B cell (primary cell): ENCODE results near the gene UBE2J2. TPM values are rescaled to one million over a fixed set of nuclear protein-coding genes. Genes with fewer than 3 reads are reported as not detected.

ENCODE experiments used
- ATAC-seq: fragments of 200-7000 bp; cut with Tn5 transposase; one replicate; pipeline ENCODE4 v1.10.0; 2021; ENCODE audit warnings: low read depth, mild to moderate bottlenecking, moderate number of reproducible peaks, moderate library complexity
- CTCF ChIA-PET: fragments of 350-600 bp; sonication (Branson Sonifier 250); formaldehyde crosslinking; loops from one replicate; lab custom pipeline; 2021; ENCODE audit warnings: antibody characterized with exemption, inconsistent platforms; lab: Charles Lee
- POLR2A ChIA-PET: fragments of 350-600 bp; sonication (Branson Sonifier 250); formaldehyde crosslinking; loops from one replicate; lab custom pipeline; 2021; ENCODE audit warnings: antibody characterized with exemption; lab: Charles Lee
- DNase-seq: peaks from one replicate; pipeline ENCODE4 v3.0.0; 2013
- H2AFZ ChIP-seq: 2 replicates; pipeline ENCODE4 v1.6.1; 2012; ENCODE audit warnings: mild to moderate bottlenecking, low read depth, low read length; ENCODE audit not compliant: insufficient read depth, poor library complexity, severe bottlenecking
- H3K27ac ChIP-seq, 2 donors: 1 replicate in 1 of 2; 2 replicates in 1 of 2; pipeline ENCODE4 v1.5.1; 2012 to 2013; ENCODE audit warnings: low read length in 2 of 2, mild to moderate bottlenecking in 2 of 2, moderate library complexity in 1 of 2
- H3K27me3 ChIP-seq, 4 experiments: fragments of 200-600 bp in 1 of 4; sonication (generic) in 1 of 4; replicated peaks in 1 of 4; 1 replicate in 2 of 4; 2 replicates in 2 of 4; pipeline versions ENCODE4 v1.6.1 to v1.7.0; 2013 to 2016; ENCODE audit warnings: low read length in 3 of 4, mild to moderate bottlenecking in 2 of 4, mixed read lengths in 1 of 4, moderate library complexity in 1 of 4; ENCODE audit not compliant: insufficient read depth in 4 of 4, control insufficient read depth in 3 of 4; ENCODE audit errors: control extremely low read depth in 1 of 4
- H3K36me3 ChIP-seq, 2 experiments: replicated peaks in 1 of 2; 1 replicate in 1 of 2; 2 replicates in 1 of 2; pipeline versions ENCODE4 v1.6.1 to v1.7.1; 2013; ENCODE audit warnings: low read length in 1 of 2; ENCODE audit not compliant: insufficient read depth in 2 of 2, control insufficient read depth in 1 of 2; ENCODE audit errors: control extremely low read depth in 1 of 2, extremely low read depth in 1 of 2
- H3K4me1 ChIP-seq, 2 donors: fragments of 200-600 bp in 1 of 2; sonication (generic) in 1 of 2; 1 replicate in 1 of 2; 2 replicates in 1 of 2; pipeline versions ENCODE4 v1.5.1 to v1.6.1; 2013 to 2017; ENCODE audit warnings: low read length in 2 of 2; ENCODE audit not compliant: control insufficient read depth in 2 of 2, insufficient read depth in 2 of 2
- H3K4me2 ChIP-seq: replicated peaks from 2 replicates; pipeline ENCODE3; 2012; ENCODE audit warnings: mild to moderate bottlenecking, low read depth, low read length; ENCODE audit not compliant: poor library complexity, severe bottlenecking
- H3K4me3 ChIP-seq, 5 experiments: fragments of 200-600 bp in 1 of 5; sonication (generic) in 1 of 5; 1 replicate in 3 of 5; 2 replicates in 2 of 5; pipeline versions ENCODE4 v1.5.1 to v1.7.0; 2011 to 2016; ENCODE audit warnings: low read length in 4 of 5, mild to moderate bottlenecking in 4 of 5, low read depth in 2 of 5, control low read depth in 1 of 5, moderate library complexity in 1 of 5; ENCODE audit not compliant: insufficient read depth in 1 of 5; ENCODE audit errors: control extremely low read depth in 1 of 5, extremely low read depth in 1 of 5
- H3K79me2 ChIP-seq: fragments of 200-600 bp; sonication (generic); one replicate; pipeline ENCODE4 v1.6.0; 2016; ENCODE audit warnings: low read length; ENCODE audit not compliant: control insufficient read depth, insufficient read depth
- H3K9ac ChIP-seq: fragments of 200-600 bp; sonication (generic); 2 replicates; pipeline ENCODE4 v1.6.1; 2017; ENCODE audit warnings: mild to moderate bottlenecking, low read length, moderate library complexity
- H3K9me3 ChIP-seq, 3 donors: one replicate each; pipeline versions ENCODE4 v1.6.1 to v1.7.1; 2013; ENCODE audit warnings: low read length in 2 of 3; ENCODE audit not compliant: control insufficient read depth in 2 of 3, insufficient read depth in 1 of 3; ENCODE audit errors: control extremely low read depth in 1 of 3
- H4K20me1 ChIP-seq: 2 replicates; pipeline ENCODE4 v1.6.0; 2012; ENCODE audit warnings: mild to moderate bottlenecking, low read length; ENCODE audit not compliant: insufficient read depth, control insufficient read depth, poor library complexity, severe bottlenecking
- H3K27ac Mint-ChIP-seq: one replicate; pipeline ENCODE4 v1.8.0; 2021; ENCODE audit warnings: mixed read lengths
- H3K27me3 Mint-ChIP-seq: one replicate; pipeline ENCODE4 v1.8.0; 2021; ENCODE audit warnings: mixed read lengths
- H3K4me1 Mint-ChIP-seq: one replicate; pipeline ENCODE4 v1.8.0; 2021; ENCODE audit warnings: mixed read lengths
- H3K4me3 Mint-ChIP-seq: one replicate; pipeline ENCODE4 v1.8.0; 2021; ENCODE audit warnings: mixed read lengths
- H3K9me3 Mint-ChIP-seq: one replicate; pipeline ENCODE4 v1.8.0; 2022; ENCODE audit warnings: mixed read lengths; ENCODE audit not compliant: insufficient read depth
- EZH2 ChIP-seq: IDR thresholded peaks from 2 replicates; pipeline ENCODE4 v1.6.1; 2012; ENCODE audit warnings: borderline replicate concordance, low read depth, mild to moderate bottlenecking, moderate library complexity, low read length; ENCODE audit not compliant: insufficient read depth, poor library complexity, severe bottlenecking
- WGBS: methylation state at CpG from one replicate; pipeline ENCODE4 v1.1.5; 2013; ENCODE audit warnings: missing lambda C conversion rate; ENCODE audit not compliant: insufficient coverage; 5-methylcytosine and 5-hydroxymethylcytosine counted together
- intact Hi-C: fragments of 100-400 bp; cut with micrococcal nuclease; formaldehyde crosslinking; loops from one replicate; pipeline ENCODE4 v1.10.0; 2022
- polyA plus RNA-seq: library from polyadenylated mRNA; depleted of rRNA; stranded (reverse); fragments of >200 nt; gene quantifications from 2 replicates; pipeline ENCODE4 v1.2.3, GENCODE V29; 2012
- total RNA-seq, 2 donors: library from RNA; stranded (reverse); fragments of 120-200 nt in 1 of 2; gene quantifications; 1 replicate in 1 of 2; 2 replicates in 1 of 2; pipeline versions ENCODE4 v1.2.3 to v1.2.4, GENCODE V29; 2013 to 2022
- TF ChIP-seq, protein P1 (sequence below): fragments of 200-600 bp; IDR thresholded peaks from one replicate; pipeline ENCODE4 v1.8.0; 2022; ENCODE audit warnings: antibody characterized with exemption, mild to moderate bottlenecking

The UBE2J2 gene
- total and polyA plus RNA-seq, 2 donors (not counting 1 experiment from before 2014, with no cell fraction given) = 40.1 to 115 TPM

GRCh38 chr1:1206966-1207531 is 66.6 kb downstream of the UBE2J2 start:
- H3K9me3 Mint-ChIP-seq = no peaks in the 10 kb centered on the region

More at GRCh38 chr1:1206966-1207531, 66.6 kb downstream of the UBE2J2 start:
- Histone ChIP-seq H2AFZ (no peak overlapping the region), H3K4me1 (peaks cover 47 to 56% of the 10 kb centered on the region in 2 donors), H3K36me3 (no peaks in the 10 kb centered on the region), H3K4me2 (peak overlapping the region; percentile 97), H3K79me2 (no peaks in the 10 kb centered on the region), H3K4me3 (peak overlapping the region in 3 of 5 experiments; percentile 50 to 61 (median 50)), H3K9me3 (peaks cover 0 to 19% (median 0%) of the 10 kb centered on the region in 3 donors), H3K27ac (no peak overlapping the region), H4K20me1 (no peaks in the 10 kb centered on the region), H3K27me3 (peaks cover 0 to 45% (median 14%) of the 10 kb centered on the region in 4 experiments), H3K9ac (peak overlapping the region; percentile 64)
- CTCF ChIA-PET = interaction anchor here (0.7 to 4.9 kb wide), 5 partner anchors 37 to 85 kb away, joined by 3 to 39 read pairs (median 3); no protein-coding TSS in a partner anchor
- intact Hi-C loops = loop anchor here (5.0 to 10.0 kb wide), 2 partner anchors 50 to 172 kb away; no protein-coding TSS in a partner anchor
- no peak for DNase-seq
- no peak overlapping the region for H3K27ac Mint-ChIP-seq
- 44% methylated on average over 17 of the region's 19 CpGs for WGBS
- POLR2A ChIA-PET = interaction anchor here (1.0 to 1.4 kb wide), 2 partner anchors 70 to 90 kb away, joined by 3 to 4 read pairs; no protein-coding TSS in a partner anchor
- peak; percentile 4 for ATAC-seq
- no peak for TF ChIP-seq EZH2
- TF ChIP-seq, protein P1, sequence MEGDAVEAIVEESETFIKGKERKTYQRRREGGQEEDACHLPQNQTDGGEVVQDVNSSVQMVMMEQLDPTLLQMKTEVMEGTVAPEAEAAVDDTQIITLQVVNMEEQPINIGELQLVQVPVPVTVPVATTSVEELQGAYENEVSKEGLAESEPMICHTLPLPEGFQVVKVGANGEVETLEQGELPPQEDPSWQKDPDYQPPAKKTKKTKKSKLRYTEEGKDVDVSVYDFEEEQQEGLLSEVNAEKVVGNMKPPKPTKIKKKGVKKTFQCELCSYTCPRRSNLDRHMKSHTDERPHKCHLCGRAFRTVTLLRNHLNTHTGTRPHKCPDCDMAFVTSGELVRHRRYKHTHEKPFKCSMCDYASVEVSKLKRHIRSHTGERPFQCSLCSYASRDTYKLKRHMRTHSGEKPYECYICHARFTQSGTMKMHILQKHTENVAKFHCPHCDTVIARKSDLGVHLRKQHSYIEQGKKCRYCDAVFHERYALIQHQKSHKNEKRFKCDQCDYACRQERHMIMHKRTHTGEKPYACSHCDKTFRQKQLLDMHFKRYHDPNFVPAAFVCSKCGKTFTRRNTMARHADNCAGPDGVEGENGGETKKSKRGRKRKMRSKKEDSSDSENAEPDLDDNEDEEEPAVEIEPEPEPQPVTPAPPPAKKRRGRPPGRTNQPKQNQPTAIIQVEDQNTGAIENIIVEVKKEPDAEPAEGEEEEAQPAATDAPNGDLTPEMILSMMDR = no peak
- H3K27me3 Mint-ChIP-seq = peaks cover 9% of the 10 kb centered on the region
- peak overlapping the region; percentile 88 for H3K4me3 Mint-ChIP-seq
- peaks cover 27% of the 10 kb centered on the region for H3K4me1 Mint-ChIP-seq
